Activated naive CD8-positive, alpha-beta T cell treated with anti-CD3 and anti-CD28 coated beads, Interleukin-2, amount 10 ng/mL, durations not matched to agents 7 days and 5 days (primary cell): ENCODE results near the gene MYCN. TPM values are rescaled to one million over a fixed set of nuclear protein-coding genes. Genes with fewer than 3 reads are reported as not detected.

Experiments used
- ATAC-seq: fragments of 150-1000 bp; cut with Tn5 transposase; one replicate; pipeline ENCODE4 v1.10.0; 2021; ENCODE audit warnings: low read depth, moderate library complexity
- POLR2A ChIA-PET: fragments of 350-600 bp; sonication (Branson Sonifier 250); formaldehyde crosslinking; loops from one replicate; lab custom pipeline; 2021; ENCODE audit warnings: antibody characterized with exemption; lab: Charles Lee
- DNase-seq: peaks from one replicate; pipeline ENCODE4 v3.0.0; 2021
- H3K27ac Mint-ChIP-seq: one replicate; pipeline ENCODE4 v1.8.0; 2022; ENCODE audit warnings: mild to moderate bottlenecking, mixed read lengths
- H3K27me3 Mint-ChIP-seq: one replicate; pipeline ENCODE4 v1.8.0; 2022; ENCODE audit warnings: mild to moderate bottlenecking, moderate library complexity, mixed read lengths
- H3K36me3 Mint-ChIP-seq: one replicate; pipeline ENCODE4 v1.8.0; 2021; ENCODE audit warnings: mild to moderate bottlenecking, mixed read lengths
- H3K4me1 Mint-ChIP-seq: one replicate; pipeline ENCODE4 v1.8.0; 2021; ENCODE audit warnings: mixed read lengths
- H3K4me3 Mint-ChIP-seq: one replicate; pipeline ENCODE4 v1.8.0; 2022; ENCODE audit warnings: mild to moderate bottlenecking, moderate library complexity, mixed read lengths
- H3K9me3 Mint-ChIP-seq: one replicate; pipeline ENCODE4 v1.8.0; 2021; ENCODE audit warnings: mixed read lengths
- total RNA-seq, 2 experiments: library from RNA; stranded (reverse); gene quantifications; one replicate each; pipeline ENCODE4 v1.2.3, GENCODE V29; 2021

MYCN gene
- total RNA-seq, 2 experiments from 2014 or later = not detected

- Mint-ChIP-seq H3K4me1 (no peaks in the 10 kb centered on the region), H3K36me3 (no peaks in the 10 kb centered on the region), H3K27me3 (peaks cover 10% of the 10 kb centered on the region), H3K27ac (no peak overlapping the region), H3K4me3 (no peak overlapping the region), H3K9me3 (no peaks in the 10 kb centered on the region)
- ATAC-seq = no peak
- POLR2A ChIA-PET = no interaction called here
- DNase-seq = no peak
These were observed 8.9 kb upstream of the MYCN start for GRCh38 chr2:15931319-15931890.

DNA sequence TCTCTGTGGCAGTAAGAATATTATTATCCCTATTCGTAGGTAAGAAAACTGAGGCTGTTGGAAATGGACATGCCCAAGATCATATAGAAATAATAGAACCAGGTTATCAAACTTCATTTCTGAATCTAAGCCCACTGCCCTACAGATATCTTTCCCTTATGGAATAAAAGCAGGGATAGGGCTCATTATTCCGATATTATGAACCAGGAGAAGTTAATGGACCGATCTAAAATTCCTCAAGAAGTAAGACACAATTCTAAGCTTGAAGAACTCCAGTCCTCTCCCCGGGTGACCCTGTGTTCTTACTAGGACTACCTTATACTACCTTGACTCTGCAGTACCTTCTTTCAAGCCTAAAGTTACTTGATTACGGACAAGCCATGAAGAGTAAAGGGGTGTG is 8.4 kb upstream of the MYCN start:
- H3K4me3 Mint-ChIP-seq = no peak overlapping the region
- no peak for DNase-seq
- POLR2A ChIA-PET = no interaction called here
- no peaks in the 10 kb centered on the region for H3K36me3 Mint-ChIP-seq
- peaks cover 10% of the 10 kb centered on the region for H3K27me3 Mint-ChIP-seq
- ATAC-seq = no peak
- H3K27ac Mint-ChIP-seq = no peak overlapping the region
- no peaks in the 10 kb centered on the region for H3K4me1 Mint-ChIP-seq
- no peaks in the 10 kb centered on the region for H3K9me3 Mint-ChIP-seq

GRCh38 chr2:15932394-15933183 is 7.8 kb upstream of the MYCN start:
- POLR2A ChIA-PET = no interaction called here
- no peak for ATAC-seq
- Mint-ChIP-seq H3K4me1 (no peaks in the 10 kb centered on the region), H3K27ac (no peak overlapping the region), H3K4me3 (no peak overlapping the region), H3K36me3 (no peaks in the 10 kb centered on the region), H3K9me3 (no peaks in the 10 kb centered on the region), H3K27me3 (peaks cover 10% of the 10 kb centered on the region)
- no peak for DNase-seq

- no peaks in the 10 kb centered on the region for H3K4me1 Mint-ChIP-seq
- no peaks in the 10 kb centered on the region for H3K9me3 Mint-ChIP-seq
- ATAC-seq = no peak
- H3K4me3 Mint-ChIP-seq = no peak overlapping the region
- POLR2A ChIA-PET = no interaction called here
- H3K36me3 Mint-ChIP-seq = no peaks in the 10 kb centered on the region
- no peak for DNase-seq
- H3K27ac Mint-ChIP-seq = no peak overlapping the region
- H3K27me3 Mint-ChIP-seq = peaks cover 15% of the 10 kb centered on the region
These were observed 7.0 kb upstream of the MYCN start for GRCh38 chr2:15933184-15933845.

DNA sequence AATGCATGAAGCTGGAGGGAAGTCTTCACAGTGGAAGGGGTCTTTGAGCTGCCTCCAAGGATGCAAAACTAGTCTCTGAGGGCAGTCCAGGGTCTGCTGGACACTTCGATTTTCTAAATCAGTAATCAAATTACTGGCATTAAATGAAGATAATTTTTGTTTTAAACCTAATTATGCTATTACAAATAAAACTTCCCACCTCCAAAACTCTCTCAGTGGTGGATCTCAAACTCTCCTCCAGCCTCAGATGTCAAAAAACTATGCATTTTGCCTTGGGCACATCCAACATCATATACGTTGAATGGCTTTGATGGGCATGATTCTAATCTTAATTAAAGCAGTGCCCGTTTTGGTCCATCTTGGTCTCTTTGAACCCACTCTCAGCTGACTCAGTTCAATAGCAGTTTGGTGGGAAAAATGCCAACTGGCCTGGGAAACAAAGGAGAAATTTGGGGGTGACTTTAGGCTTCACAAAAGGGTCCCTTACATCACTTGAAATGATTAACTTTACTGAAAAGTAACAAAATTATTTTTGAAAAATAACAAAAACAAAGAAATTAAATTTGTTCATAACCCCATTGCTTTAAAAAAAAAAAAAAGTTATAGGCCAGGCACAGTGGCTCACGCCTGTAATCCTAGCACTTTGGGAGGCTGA is 5.9 kb upstream of the MYCN start:
- H3K36me3 Mint-ChIP-seq = no peaks in the 10 kb centered on the region
- POLR2A ChIA-PET = no interaction called here
- no peak overlapping the region for H3K27ac Mint-ChIP-seq
- no peak overlapping the region for H3K4me3 Mint-ChIP-seq
- ATAC-seq (no peak), DNase-seq (no peak)
- peaks cover 26% of the 10 kb centered on the region for H3K27me3 Mint-ChIP-seq
- H3K9me3 Mint-ChIP-seq = no peaks in the 10 kb centered on the region
- no peaks in the 10 kb centered on the region for H3K4me1 Mint-ChIP-seq

GRCh38 chr2:15935189-15935588 is 5.2 kb upstream of the MYCN start:
- Mint-ChIP-seq H3K36me3 (no peaks in the 10 kb centered on the region), H3K27me3 (peaks cover 32% of the 10 kb centered on the region)
- ATAC-seq = no peak

GRCh38 chr2:15935675-15936074 is 4.7 kb upstream of the MYCN start:
- Mint-ChIP-seq H3K9me3 (no peaks in the 10 kb centered on the region), H3K27me3 (peaks cover 34% of the 10 kb centered on the region), H3K4me3 (no peak overlapping the region), H3K36me3 (no peaks in the 10 kb centered on the region), H3K4me1 (no peaks in the 10 kb centered on the region), H3K27ac (no peak overlapping the region)
- no peak for DNase-seq
- no peak for ATAC-seq
- POLR2A ChIA-PET = no interaction called here

More at GRCh38 chr2:15935189-15935588, 5.2 kb upstream of the MYCN start:
- no peak overlapping the region for H3K27ac Mint-ChIP-seq
- no peak for DNase-seq
- no peaks in the 10 kb centered on the region for H3K9me3 Mint-ChIP-seq
- no peaks in the 10 kb centered on the region for H3K4me1 Mint-ChIP-seq
- no peak overlapping the region for H3K4me3 Mint-ChIP-seq
- POLR2A ChIA-PET = no interaction called here

DNA sequence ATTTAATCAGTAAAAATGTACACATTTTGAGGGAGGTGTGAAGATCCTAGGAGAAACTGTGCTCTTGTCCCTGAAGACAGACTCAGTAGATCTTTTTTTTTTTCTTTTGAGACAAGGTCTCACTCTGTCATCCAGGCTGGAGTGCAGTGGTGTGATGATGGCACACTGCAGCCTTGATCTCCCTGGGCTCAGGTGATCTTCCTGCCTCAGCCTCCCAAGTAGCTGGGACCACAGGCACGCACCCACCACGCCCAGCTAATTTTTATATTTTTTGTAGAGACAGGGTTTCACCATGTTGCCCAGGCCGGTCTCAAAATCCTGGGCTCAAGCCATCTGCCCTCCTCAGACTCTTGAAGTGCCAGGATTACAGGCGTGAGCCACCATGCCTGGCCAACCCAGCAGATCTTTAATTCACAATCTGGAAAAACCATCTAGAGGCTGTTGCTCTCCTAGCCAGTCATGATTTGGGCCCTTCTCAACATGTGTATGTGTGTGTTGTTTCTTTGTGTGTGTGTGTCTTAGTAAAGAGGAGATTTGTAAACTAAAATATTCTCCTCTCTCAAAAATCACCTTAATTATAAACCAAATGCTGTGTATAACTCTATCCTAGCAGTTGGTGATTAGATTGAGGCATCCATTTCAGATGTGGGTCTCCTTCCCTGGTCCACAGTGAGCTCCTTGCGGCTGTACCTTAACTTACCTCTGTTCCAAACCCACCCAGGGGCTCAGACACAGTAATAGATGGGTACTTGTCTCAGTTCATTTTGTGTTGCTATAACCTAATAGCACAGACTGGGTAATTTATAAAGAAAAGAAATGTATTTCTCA is 3.9 kb upstream of the MYCN start:
- POLR2A ChIA-PET = no interaction called here
- no peaks in the 10 kb centered on the region for H3K4me1 Mint-ChIP-seq
- H3K4me3 Mint-ChIP-seq = no peak overlapping the region
- no peaks in the 10 kb centered on the region for H3K36me3 Mint-ChIP-seq
- H3K9me3 Mint-ChIP-seq = no peaks in the 10 kb centered on the region
- DNase-seq (no peak), ATAC-seq (no peak)
- no peak overlapping the region for H3K27ac Mint-ChIP-seq
- peaks cover 37% of the 10 kb centered on the region for H3K27me3 Mint-ChIP-seq

DNA sequence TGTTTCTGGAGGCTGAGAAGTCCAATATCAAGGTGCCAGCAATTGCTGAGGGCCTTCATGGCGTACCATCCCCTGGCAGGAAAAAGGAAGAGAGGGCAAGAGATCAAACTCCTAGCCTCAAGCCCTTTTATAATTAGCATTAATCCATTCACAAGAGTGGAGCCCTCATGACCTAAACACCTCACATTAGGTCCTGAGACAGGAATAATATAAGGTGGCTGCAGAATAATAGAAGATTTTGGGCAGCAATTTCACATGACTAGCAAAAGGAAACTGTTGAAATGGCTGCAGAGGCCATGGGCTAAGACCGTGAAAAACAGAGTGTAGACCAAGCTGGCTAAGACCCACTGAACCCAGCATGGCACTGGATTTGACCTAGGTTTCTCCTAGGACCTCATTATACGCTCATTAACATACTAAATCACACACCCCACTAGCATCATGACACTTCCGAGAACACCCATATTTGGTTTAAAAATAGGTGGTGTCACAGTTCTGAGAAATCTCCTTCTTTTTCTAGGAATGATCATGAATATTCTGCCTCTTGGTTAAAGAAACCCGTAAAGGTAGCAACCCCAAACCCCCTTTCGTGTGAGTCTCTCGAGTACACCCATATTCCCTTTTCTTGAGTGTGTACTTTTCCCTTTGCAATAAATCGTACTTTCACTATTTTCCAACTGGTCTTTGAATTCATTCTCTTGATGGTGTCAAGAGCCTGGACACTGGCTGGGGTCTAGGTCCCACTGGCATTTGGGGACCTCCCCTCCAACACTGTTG is 3.1 kb upstream of the MYCN start:
- no peaks in the 10 kb centered on the region for H3K4me1 Mint-ChIP-seq
- no peaks in the 10 kb centered on the region for H3K9me3 Mint-ChIP-seq
- no peak overlapping the region for H3K4me3 Mint-ChIP-seq
- no peaks in the 10 kb centered on the region for H3K36me3 Mint-ChIP-seq
- DNase-seq (no peak), ATAC-seq (no peak)
- no peak overlapping the region for H3K27ac Mint-ChIP-seq
- POLR2A ChIA-PET = no interaction called here
- peaks cover 37% of the 10 kb centered on the region for H3K27me3 Mint-ChIP-seq

GRCh38 chr2:15937882-15938802 is 2.2 kb upstream of the MYCN start:
- Mint-ChIP-seq H3K27me3 (peaks cover 42% of the 10 kb centered on the region), H3K36me3 (no peaks in the 10 kb centered on the region), H3K27ac (no peak overlapping the region), H3K9me3 (no peaks in the 10 kb centered on the region), H3K4me1 (peaks cover 2% of the 10 kb centered on the region), H3K4me3 (no peak overlapping the region)
- POLR2A ChIA-PET = no interaction called here
- no peak for DNase-seq
- ATAC-seq = no peak

DNA sequence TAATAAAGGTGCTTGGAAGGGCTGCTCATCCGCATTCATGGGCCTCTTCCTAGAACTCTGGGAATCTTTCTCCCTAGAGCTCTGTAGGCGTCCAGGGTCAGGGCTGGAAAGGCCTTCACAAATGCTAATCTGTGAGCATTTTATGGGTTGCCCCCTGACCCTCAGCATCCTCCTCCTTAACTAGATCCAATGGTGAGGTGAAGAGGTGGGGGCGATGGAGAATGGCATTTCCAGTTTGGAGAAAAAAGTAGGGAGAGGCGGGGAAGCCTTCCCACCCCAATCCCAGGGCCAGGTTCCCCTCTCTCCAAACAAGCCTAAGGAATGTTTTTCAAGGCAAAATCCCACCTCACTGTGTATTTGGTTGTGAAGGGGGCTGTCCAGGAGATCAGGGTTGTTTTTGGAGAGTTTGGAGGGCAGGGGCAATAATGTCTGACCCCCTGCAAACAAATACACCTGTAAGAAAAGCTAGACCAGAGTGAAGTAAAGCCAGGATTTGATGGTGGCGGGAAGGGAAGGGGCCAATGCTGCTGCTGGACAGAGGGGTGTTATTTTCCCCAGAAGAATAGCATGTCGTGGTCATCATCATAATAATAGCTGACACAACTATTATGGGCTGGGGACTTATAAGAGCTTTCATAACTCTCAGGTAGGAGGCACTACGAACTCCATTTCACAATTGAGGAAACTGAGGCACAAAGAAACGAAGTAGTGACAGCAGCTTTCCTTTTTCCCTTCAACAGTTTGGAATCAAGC is 1.4 kb upstream of the MYCN start:
- no peak for DNase-seq
- Mint-ChIP-seq H3K27me3 (peaks cover 49% of the 10 kb centered on the region), H3K4me1 (peaks cover 6% of the 10 kb centered on the region), H3K4me3 (no peak overlapping the region), H3K27ac (no peak overlapping the region), H3K36me3 (no peaks in the 10 kb centered on the region), H3K9me3 (no peaks in the 10 kb centered on the region)
- no peak for ATAC-seq
- POLR2A ChIA-PET = no interaction called here
